Muscle of back (tissue), 11 donors: ENCODE results near the gene RXRA. TPM values are rescaled to one million over a fixed set of nuclear protein-coding genes. Genes with fewer than 3 reads are reported as not detected.

Experiments
- DNase-seq, 3 donors: peaks; one replicate each; pipeline versions ENCODE4 v3.0.0 to v3.0.0-alpha.2; 2013
- polyA plus RNA-seq, 10 donors: library from polyadenylated mRNA; unstranded; fragments of 120-200 nt; gene quantifications; one replicate each; pipeline ENCODE4 v1.2.1, GENCODE V29; 2013; ENCODE audit not compliant: insufficient read length in 10 of 10

Gene RXRA
- polyA plus RNA-seq, 10 donors: 23.7 to 46.0 (median 28.1) TPM

DNA sequence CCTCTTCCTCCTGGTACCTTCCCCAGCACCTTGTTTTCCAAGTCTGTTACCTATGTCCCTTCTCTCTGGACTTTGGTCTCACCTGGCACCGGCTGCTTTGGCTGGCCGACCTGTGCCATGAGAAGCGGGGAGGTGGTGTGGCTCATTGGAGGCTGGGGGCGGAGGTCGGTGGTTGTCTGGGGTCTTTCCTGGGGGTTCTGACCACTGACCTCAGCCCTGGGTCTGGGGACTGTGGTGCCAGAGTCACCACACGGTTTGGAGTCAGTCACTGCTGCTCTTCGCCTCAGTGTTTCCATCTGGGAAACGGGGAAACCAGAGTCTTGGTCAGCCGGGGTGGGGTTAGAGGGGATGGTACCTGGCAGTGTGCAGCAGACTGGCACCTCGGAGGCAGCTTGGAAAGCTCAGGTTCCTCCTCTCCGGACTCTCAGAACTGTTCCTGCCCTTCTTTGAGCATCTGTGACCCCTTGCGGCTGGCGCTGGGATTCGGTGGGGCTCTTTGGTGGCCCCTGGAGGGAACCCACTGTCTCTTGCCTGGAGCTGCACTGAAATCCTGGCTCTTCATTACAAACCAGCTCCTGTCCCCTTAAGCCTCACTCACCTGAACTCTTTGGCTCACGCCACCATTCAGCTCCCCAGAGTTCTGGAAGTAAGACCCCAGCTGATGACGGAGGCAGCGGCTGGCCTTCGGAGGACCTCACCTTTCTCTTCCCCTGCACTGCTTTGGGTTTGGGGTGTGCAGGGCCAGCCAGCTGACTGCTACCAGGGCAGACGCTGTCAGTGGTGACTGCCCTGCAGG is 4.1 kb upstream of the RXRA start:
- no peak for DNase-seq

DNA sequence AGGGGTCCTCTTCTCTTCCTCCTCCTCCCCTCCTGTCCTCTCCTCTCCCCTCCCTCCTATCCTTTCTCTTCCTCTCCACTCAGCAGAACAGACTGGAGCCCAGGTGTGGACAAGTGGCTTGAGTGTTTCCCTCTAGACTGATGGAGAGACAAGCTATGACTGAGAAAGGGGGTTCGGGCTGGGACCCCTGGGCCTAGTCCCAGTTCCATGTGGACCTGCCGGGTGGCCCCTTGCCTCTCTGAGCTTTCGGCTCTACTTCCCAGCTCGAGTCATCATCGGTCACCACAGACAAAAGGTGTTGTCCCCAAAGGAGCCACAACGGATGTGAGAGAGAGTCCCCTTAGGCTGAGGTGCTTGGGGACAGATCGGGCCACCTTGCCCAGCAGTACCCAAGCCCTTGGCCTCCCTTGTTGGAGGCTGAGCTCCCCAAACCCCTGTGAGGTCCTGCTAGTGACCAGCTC is 3.4 kb upstream of the RXRA start:
- no peak for DNase-seq

DNA sequence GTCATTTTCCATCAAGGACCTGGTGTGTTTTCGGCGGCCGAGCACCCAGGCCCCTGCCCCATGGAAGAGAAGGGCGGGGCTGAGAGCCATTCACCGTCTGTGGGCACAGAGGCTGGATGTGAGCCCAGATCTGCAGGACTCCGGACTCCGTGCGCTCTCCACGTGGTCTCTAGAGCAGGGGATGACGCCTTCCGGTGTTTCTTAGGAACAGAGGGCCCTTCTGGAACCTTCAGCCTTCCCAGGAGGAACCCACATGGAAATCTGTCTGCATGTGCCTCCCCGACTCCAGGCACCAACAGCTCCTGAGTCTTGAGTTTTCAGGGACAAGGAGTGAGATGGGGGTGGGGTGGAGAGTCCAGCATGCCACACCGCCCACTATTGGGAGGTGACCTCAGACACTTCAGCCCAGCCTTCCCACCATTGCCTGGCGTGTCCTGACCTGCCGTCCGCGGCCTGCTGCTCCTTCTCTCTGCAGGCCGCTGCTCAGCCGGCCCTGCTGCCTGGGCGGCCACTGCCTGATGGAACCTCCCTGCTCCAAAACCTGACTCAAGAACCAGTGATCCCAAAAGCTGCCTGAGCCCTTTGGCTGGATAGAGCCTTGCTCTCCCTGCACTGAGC is 2.4 kb upstream of the RXRA start:
- no peak for DNase-seq

DNA sequence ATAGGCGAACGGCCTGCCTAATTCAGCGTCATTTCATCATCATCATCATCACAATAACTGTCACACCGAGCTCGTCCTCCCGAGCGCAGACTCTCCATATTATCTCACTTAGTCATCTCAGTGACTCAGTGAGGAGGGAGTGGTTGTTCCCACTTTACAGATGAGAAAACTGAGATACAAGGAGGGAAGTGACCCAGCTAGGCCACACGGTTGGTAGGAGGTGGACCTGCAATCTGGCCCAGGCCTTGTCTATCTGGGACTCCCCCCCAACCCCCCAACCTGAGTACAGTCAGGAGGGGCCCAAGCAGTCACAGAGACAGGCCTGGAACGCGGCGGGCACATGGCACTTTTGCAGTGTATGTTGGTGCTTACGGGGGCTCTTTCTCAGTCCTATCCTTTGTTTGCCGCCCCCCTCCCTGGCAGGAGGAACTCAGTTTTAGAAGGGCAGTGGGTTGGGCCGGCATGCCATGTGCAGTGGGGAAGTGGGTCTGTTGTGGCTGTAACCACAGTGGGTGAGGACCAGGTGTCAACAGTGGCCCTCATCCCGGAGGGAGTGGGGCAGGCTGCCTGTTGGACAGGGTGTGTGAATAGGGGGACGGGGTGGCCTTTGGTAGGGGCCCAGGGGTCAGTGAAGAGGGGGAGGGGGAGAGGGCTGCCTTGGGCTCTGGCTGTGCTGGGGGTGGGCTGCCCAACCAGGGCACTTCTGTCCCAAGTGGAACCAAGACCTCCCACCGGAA is 1.7 kb upstream of the RXRA start:
- DNase-seq: no peak

DNA sequence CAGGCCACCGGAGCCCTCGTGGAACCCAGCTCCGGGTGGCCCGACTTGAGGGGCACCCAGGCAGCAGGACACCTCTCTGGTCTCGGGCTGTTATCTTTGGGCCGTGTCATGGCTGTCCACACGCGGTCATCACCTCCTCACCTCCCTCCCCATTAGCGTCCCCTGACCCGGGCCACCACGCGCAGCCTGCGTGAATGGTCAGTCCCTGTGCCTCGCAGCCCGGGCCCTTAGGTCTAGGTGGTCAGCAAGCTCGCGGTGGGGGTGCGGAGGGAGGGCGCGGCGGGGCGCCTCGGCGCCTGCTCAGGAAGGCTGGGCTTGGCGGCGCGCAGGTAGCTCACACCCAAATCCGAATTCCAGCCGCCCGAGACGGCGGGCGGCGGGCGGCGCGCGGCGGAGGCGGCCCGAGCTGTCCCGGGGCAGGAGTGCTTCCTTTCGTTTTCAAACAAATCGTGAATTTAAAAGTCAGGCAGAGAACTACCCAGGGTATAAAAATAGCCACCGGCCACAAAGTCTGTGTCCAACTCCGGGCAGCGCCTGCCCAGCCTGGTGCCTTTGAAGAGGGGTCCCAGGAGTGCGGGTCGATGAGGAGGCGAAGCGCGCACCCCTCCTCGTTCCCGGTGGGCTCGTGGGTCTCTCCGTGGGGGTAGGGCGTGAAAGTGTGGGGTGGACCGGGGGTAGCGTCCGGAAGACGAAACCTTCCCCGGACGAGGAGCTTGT is 1.0 kb upstream of the RXRA start:
- DNase-seq: peak in 2 of 3 donors; percentile 53 to 81

DNA sequence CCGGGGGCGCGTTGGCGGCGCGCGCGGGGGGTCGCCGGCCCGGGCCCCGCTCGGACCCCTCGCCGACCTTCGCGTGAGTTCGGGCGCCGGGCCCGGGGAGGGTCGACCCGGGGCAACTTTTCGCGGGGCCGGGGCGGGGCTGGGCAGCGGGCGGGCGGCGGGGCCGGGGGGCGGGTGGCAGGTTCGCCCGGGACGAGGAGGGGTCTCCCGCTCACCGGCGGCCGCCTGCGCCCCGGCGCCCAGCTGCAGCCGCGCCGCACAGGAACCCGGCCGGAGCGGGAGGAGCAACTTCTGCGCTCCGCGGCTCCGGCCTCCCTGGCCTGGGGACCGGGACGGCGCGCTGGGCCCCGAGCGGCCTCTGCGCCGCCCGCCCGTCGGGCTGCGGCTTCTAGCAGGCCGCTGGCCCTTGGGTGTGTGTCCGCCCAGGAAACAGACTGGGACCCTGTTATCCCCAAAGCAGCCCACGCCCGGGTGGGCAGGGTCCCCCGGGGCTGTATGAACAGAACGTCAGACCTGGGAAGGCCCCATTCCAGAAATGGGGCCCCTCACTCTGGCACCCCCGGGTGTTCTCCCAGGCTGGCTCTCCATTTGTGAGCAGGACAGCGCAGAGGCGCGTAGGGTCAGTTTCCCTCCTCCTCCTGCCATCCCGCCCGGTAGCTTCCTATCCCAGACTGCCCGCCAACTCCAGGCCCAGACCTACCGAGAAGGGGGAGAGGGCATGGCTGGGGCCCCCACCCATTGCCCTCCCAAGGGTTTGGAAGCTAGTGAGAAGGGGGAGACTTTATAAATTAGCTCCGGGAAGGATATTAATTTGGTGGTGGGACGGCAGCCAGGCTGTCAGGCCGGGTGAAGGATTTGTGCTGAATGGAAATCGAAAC is 708 bp downstream of the RXRA start:
- DNase-seq: peak in 1 of 3 donors; percentile 63

DNA sequence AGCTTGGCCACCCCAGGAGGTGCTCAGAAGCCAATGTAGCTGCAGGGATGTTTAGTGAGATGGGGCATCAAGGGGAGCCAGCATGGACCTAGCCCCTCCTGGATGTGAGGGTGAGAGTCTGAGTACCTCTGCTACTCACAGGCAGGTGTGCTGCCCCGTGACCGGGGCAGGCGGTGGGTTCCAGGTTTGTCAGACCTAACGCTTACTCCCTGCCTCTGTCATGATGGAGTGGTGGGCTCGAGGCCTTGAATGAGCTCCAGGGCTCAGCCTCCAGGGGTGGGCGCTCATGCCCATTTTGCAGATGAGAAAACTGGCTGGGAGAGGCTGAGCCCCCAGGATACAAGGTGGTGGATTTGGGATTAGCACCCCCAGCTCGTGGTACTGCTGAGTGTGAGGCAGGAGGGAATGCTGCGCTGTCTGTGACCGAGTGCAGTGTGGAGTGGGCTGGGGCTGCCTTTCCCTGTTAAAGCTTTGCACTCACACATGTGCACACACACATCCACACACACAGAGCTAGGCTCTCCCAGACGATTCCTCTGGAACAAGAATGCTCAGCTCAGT is 1.5 kb downstream of the RXRA start:
- DNase-seq: no peak

DNA sequence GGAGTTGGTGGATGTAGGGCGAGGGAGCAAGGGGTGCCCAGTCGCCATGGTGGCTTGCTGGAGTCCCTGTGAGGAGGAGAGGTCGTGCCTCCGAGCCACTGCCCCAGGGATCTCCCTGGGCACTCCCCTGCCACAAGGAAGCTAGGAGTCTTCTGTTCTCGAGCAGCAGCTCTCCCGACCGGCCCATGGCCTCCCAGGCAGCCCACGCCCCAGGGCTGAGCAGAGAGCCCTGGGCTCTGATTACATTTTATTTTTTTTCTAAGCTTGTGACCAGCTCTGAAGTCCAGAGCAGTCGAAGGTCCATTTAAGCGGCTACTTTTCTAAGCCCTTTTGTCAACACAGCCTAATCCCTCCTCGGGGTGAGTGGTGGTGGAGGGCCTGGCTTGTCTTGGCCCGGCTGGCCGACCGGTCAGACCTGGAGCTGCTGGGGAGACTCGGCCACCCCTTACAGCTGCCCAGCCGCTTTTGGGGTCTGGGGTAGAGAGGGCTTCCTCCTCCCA is 2.1 kb downstream of the RXRA start:
- DNase-seq: peak in 1 of 3 donors; percentile 55

DNA sequence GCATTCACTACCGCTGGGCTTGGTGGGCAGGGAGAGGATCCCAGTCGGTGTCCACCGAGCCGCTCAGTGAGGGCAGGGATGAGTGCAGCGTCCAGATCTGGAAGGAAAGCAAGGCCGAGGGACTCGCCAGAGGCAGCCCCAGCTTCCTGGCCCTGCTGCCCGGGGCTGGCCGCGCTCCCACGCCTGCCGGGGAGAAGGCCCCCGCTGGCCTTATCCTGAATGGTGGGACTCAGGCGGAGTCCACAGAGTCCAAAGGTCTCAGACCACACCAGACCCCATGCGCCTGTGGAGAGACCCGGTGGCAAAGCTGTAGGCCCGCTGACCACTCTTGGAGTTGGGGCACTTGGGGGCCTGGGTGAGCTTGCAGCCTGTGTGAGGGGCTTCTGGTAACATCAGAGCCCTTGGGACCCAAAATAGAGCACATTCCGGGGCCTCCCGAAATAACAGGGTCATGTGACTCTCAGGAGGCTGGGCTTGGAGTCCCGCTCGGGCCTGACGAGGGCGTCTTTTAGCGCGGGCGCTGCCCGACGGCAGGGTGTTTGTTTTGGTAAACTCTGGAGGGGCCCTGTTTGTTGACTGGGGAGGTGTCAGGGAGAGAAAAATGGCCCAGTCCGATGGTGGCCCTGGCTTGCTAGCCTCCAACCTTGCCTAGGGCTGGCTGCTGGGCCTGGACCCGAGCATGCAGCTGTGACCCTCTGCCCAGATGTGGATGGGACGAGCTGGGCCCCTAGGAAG is 2.8 kb downstream of the RXRA start:
- peak in 2 of 3 donors; percentile 40 to 69 for DNase-seq

DNA sequence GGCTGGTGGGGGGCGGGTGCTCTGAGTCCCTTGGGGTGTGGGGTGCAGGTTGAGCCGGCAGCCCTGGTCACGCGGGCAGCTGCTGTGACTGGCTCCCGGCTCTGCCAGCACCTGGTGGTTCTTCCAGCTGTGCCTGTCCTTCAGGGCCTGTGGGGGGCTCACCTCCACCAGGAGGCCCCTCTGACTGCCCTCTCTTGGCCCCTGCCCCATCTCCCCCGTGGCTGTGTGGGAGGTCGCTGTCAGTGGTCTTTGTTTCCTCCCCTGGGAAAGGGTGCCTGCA is 3.3 kb downstream of the RXRA start:
- DNase-seq: peak in 1 of 3 donors; percentile 41

DNA sequence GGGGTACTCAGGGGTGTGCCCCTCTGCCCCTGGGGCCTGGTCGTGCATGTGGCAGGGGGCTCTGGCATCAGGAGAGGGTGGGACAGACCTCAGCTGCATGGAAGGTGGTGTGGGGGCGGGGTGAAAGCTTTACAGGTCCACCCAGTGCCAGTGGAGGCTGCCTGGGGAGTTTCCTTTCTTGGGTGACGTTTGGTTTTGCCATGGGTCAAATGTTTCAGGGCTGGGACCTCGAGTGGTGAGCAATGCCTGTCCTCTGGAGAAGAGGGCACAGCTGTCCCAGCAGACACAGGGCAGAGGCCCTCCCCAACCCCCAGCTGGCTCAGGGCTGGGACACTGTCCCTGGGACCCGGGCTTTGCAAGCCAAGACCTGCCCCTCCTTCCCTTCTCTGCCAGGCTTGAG is 3.6 kb downstream of the RXRA start:
- no peak for DNase-seq

DNA sequence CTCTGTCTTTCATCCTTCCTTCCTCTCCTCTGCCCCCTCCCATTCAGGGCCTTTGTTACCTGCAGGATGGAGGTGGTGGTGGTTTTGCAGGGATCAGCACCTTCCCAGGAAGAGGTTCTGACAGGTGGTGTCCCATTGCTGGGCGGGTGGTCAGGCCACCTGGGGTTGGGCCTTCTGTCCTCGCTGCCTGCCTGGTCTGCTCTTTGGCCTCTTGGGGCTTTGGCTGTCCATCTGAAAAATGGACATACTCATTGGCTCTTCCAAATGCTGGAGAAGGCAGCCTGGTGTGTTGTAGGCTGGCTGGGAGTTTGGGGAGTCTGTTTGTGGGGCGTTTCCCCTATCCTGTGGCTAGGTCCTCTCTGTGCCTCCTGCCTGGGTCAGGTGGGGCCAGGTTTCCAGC is 4.3 kb downstream of the RXRA start:
- DNase-seq: no peak

DNA sequence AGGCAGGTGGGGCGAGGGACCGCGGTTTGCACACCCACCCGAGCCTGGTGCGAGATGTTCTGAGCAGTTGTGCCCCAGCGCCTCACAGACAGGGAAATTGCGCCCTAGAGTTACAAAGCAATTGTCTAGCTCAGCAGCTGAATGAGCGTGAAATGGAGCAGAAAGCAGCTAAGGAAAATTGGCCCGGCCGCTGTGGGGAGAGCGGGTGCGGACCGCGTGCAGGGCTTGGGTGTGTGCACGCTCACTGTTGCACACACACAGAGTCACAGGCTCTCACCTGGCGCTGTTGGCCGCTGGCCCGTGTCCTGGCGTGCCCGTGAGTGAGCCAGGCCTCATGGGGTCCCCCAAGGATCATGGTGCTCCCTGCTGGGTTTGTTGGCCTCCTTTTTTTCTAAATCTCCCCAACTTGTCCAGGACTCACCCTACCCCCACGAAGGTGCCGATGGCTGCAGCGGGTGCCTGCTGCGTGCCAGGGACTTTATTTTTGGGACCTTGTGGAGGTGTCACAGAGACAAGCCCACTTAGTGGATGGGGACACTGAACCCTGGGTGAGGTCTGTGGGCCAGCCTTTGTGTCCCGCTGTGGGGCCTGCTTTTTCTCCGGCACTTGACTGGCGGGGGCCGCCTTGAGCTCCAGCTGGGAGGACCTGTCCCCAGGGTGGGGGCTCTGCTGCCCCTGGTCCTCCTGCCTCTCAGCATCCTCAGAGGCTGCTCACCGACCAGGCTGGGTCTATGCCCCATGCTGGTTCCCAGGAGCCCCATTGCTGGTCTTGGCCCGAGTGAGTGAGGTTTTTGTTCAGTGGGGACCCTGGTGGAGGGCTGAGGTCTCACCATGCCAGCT is 5.2 kb downstream of the RXRA start:
- peak in 1 of 3 donors; percentile 44 for DNase-seq

DNA sequence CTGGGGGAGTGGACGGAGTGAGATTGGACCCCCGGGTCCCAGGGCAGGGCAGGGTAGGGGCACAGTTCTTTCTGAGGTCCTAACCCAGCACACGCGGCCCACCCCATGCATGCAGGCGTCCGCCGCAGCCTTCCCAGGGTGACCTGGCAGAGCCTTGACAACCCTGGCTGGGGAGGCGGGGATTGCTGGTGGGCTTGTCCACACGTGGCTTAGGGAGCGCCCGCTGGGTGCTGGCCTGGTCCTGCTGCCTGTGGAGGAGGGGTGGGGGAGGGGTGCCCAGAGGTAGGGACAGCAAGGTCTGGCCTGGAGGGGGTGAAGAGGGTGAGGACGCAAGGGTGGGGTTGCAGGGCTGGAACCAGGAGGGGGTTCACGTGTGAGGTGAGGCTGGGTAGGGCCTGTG is 6.0 kb downstream of the RXRA start:
- DNase-seq: no peak

DNA sequence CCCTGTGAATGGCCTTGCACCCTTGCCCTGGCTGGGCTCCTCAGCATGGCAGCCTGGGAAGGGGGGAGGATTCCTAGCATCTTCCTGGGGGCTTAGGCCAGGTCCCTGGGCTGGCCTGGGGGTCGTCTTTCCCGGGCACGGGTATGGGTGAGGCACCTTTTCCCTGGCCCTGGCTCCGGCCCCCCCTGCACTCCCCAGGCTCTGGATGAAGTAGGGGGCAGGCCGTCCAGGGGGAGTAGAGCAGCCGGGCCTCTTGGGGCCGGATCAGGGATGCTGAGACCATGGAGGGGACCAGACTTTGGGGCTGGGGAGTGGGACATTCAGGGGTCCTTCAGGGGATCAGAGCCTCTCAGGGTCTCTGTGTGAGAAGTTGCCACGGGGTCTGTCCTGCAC is 6.6 kb downstream of the RXRA start:
- DNase-seq: no peak

DNA sequence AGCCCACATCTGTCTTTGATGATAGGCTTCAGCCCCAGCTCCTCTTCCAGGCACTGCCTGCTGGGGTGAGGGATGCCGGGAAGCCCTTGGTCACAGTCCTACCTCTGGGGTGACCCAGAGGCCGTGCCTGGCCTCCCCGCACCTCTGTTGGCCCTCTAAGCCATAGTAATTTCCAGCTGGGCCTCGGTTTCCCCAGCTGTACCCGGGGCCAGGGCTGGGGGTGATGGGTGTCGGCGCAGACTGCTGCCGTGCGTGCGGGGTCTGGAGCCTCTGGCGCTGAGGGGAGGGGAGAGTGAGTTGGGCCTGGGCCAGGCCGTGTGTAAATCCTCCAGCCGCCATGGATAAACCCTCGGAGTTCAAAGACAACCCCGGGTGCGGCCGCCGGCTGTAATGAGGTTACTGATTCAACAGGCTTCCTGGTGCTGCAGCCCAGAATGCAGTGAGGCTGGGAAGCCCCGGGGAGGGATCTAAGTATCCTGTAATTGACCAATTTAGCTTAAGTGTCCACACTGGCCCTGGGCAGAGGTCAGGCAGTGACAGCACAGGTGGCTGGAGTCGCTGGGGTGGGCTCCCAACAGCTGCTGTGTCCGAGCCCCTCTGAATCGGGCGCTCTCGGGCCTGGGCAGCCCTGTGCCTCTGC is 7.1 kb downstream of the RXRA start:
- DNase-seq: peak in 1 of 3 donors; percentile 46

DNA sequence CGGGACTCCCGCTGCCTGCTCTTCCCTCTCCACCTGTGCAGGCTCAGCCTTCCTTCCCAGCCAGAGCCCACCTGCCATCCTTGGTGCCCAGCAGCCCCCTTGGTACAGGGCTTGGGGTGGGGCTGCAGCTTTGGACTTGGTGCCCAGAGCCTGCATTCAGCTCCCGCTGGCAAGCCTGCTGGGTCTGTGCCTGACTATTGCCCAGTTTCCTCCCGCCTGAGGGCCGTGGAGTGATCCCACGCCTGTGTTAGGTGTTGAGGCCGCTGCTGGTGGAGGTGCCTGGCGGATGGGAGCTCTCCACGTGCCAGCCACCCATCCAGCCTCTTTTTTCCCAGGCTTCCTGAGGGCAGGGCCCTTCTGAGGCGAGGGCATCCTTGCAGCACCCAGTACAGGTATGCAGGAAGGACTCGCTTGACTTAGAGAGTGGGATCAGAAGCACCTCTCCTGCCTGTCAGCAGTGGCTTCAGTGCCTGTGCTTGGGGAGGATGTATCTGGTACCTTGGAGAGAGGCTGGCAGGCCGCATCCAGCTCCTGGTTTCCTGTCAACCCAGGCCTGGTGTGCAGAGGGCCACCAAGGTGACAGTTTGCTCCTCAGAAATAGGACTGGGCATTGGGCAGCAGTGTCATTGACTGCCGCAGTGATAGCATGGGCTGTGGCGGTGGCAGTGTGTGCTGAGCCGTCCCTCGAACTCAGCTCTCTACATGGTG is 7.8 kb downstream of the RXRA start:
- no peak for DNase-seq

DNA sequence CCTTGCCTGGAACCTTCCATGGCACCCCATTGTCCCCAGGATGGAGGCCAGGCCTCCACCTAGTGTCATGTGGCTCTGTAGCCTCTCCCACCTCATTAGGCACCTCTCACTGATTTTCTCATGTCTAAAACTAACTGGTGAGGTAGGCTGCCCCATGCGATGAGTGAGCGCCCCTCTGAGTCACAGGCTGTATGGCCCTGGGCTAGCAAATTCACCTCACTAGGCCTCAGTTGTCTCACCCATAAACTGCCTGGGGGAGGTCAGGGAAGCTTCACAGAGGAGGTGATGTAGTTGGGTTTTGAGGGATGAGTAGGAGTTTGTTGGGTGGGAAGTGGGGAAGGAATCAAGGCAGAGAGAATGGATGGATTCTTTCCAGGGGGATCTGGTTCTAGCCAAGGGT is 8.8 kb downstream of the RXRA start:
- DNase-seq: no peak
